Right forelimb (tissue), 1 donor: ENCODE data around the gene MED16.
"Not testable (repeated sequence)": the region's sequence is repeated elsewhere in the genome, so short reads cannot be mapped to it uniquely, and the experiment has no call there.

ENCODE experiments used
- DNase-seq: peaks from one replicate; pipeline ENCODE4 v3.0.0-alpha.2; 2018

Gene MED16

GRCh38 chr19:888581-889385 lies 4.2 kb downstream of the MED16 start:
- no peak for DNase-seq

GRCh38 chr19:887599-887998 lies 5.4 kb downstream of the MED16 start:
- no peak for DNase-seq

DNA sequence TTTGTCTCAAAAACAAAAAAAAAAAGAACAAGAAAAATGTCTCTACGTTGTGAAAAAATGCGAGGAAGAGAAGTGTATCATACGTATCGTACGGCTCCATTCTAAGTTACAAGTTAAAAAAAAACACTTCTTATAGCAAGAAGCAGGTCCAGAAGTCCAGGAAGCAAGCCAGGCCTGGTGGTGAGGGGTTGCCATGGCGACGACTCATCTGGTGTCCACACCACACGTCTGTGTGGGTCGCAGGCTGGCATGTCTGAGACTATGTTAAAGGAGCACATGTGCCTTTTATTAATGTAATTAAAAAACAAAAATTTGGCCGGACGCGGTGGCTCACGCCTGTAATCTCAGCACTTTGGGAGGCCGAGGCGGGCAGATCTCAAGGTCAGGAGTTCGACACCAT lies 5.9 kb downstream of the MED16 start:
- DNase-seq, result no peak

- DNase-seq, result no peak
Measured at GRCh38 chr19:885536-886224, 7.3 kb downstream of the MED16 start.

- DNase-seq, result no peak
Measured at GRCh38 chr19:884420-885211, 8.4 kb downstream of the MED16 start.

DNA sequence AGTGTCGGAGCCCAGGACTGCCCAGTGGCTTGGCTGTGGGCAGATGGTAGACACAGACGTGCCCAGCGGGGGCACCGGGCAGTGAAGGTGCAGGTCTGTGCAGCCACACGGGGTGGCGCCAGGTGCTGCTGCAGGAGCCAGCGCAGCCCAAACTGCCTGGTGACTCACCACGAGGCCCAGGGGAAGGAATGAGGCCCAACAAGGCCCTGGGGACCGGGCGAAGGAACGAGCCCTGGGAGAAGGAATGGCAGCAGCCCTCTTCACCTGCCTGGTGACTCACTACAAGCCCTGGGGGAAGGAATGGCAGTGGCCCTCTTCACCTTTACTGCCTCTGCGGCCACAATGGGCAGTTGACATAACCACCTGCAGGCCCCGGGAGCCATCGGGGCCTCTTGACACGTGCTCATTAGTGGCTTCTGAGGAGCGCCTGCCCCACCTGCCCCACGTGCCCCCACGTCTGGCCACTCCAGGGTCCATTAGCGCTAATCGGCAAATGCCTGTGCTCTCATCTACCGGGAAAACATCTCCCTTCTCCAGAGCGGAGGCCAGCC lies 9.3 kb downstream of the MED16 start:
- DNase-seq, result no peak

DNA sequence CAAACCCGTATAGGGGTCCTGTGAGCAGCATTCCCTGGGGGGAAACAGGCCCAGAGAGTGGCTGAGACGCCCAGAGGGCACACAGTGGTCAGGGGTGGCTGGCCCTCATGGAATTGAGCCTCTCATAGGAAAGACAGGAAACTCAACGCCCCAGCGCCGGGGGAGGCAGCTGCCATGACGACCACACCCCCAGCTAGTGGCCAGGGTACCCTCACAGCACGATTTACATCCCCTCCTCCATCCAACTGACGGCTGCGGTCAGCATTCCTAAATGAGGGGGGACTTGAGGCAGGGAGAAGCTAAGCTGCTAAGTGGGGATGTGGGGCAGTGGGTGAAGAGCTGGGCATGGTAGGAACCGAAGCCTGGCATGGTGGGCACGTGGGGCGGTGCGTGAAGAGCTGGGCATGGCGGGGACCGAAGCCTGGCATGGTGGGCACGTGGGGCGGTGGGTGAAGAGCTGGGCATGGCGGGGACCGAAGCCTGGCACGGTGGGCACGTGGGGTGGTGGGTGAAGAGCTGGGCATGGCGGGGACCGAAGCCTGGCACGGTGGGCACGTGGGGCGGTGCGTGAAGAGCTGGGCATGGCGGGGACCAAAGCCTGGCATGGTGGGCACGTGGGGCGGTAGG lies 10.0 kb downstream of the MED16 start:
- DNase-seq, result no peak

GRCh38 chr19:881385-882071 lies 11.5 kb downstream of the MED16 start:
- no peak for DNase-seq

DNA sequence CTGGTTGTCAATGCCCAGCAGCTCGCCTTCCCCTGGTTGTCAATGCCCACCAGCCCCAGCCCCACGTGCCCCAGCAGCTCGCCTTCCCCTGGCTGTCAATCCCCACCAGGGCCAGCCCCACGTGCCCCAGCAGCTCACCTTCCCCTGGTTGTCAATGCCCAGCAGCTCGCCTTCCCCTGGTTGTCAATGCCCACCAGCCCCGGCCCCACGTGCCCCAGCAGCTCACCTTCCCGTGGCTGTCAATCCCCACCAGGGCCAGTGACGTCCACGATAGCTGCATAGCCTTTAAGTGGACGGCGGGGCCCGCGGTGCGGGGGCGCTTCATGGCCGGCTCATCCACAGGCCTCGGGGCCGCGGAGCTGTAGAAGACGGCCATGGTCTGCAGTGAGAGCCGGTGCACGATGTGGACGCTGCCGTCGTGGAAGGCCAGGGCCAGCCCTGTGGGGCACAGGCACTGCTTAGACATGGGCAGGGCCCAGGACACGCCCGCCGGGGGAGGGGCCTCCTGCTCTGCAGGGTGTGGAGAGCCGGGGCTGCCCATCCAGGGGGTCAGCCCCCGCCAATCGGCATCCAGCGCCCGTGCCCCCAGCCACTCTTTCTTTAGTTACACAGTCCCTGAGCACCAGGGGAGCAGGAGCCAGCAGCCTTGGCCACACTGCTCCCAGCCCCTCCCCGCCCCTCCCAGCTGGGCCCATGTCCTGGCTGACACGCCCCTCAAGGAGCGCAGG lies 13.1 kb downstream of the MED16 start:
- DNase-seq, result no peak

- DNase-seq, result not testable (repeated sequence)
Measured at GRCh38 chr19:878751-879561, 14.0 kb downstream of the MED16 start.

- not testable (repeated sequence) for DNase-seq
Measured at GRCh38 chr19:877992-878660, 14.9 kb downstream of the MED16 start.

GRCh38 chr19:876780-877314 lies 16.1 kb downstream of the MED16 start:
- DNase-seq, result no peak

DNA sequence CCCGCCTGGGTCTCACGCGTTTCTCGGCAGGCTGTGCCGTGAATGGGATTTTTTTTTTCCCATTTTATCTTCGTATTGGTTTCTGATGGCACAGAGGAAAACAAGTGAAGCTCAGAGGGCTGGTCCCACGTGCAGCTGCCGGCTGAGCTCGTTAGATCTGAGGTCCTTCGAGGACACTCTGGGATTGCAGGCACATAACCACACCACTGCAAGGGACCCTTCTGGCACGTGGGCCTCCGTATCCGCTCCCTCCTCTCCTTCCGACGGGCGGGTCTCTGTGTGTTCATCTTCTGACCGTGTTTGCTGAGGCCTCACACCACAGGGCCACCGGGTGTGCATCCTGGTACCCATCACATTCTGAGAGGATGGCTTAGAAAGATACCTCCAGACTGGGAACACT lies 16.9 kb downstream of the MED16 start:
- DNase-seq, result no peak

DNA sequence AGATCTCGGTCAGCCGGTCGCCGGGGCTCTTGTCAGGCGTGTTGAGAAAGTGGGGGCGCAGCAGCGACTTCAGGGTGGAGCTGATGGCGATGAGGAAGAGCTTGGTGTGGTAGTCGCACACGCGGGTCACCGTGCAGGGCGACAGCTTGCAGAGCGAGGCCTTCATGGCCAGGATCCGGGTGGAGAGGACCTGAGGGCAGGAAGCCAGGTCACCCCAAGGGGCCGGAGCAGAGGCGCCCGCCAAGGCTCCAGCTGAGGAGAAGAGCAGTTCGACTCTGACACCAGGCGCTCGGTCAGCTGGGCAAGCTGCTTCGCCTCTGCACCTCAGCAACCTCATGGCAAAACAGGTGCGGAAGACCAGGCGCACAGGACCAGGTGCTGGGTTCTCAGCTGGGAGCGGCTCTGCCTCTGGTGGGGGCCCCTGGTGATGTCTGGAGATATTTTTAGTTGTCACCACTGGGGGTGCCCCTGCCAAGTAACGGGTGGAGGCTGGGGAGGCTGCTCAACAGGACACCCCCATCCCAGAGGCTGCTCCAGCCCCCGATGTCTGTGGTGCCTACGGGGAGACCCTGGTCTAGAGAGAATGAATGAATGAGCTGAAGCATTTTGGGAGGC lies 17.6 kb downstream of the MED16 start:
- DNase-seq, result no peak

DNA sequence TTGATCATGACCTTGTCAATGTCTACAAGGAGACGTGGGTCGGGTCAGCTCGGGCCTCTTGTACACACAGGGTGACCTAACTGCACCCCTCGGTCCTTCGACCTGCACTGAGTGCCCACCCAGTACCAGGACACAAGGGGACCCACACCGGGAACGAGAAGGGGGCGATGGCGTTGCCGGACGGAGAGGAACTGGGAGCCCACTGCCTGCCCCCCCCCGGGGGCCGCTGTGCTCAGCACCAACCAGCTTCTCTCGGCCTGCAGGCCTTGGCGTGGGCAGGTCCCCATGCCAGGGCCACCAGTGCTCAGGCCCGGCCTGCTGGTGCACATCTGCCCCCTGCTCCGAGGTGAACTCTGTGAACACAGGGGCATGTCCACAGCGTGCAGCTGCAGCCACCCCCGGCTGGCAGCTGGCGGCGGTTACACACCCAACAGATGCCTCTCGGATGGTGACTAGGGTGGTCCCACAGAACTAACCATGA lies 19.4 kb downstream of the MED16 start:
- no peak for DNase-seq

GRCh38 chr19:873084-873483 lies 19.9 kb downstream of the MED16 start:
- DNase-seq, result no peak

- DNase-seq, result no peak
Measured at GRCh38 chr19:872266-872951, 20.6 kb downstream of the MED16 start.
